Breast epithelium (tissue), 3 donors: Measurements from ENCODE around the gene ATP6V1B1.

Experiments
- CTCF ChIP-seq, 3 donors: fragments of 450-650 bp; IDR thresholded peaks; one replicate each; pipeline ENCODE4 v1.5.1; 2016 to 2017; ENCODE audit warnings: antibody characterized with exemption in 3 of 3, mild to moderate bottlenecking in 3 of 3, moderate library complexity in 3 of 3
- POLR2A ChIP-seq: fragments of 450-650 bp; IDR thresholded peaks from one replicate; pipeline ENCODE4 v1.6.1; 2016; ENCODE audit warnings: antibody characterized with exemption, mild to moderate bottlenecking, moderate library complexity

- TF ChIP-seq CTCF (IDR thresholded peaks at IDR 0.05) (no peak), POLR2A (no peak)
Measured at GRCh38 chr2:70921031-70921430, 14.7 kb upstream of the ATP6V1B1 start.
